Fibroblast of lung (primary cell): ENCODE measurements around the gene ABCC9. TPM values are rescaled to one million over a fixed set of nuclear protein-coding genes. Genes with fewer than 3 reads are reported as not detected.
"Not testable (repeated sequence)": the region's sequence is repeated elsewhere in the genome, so short reads cannot be mapped to it uniquely, and the experiment has no call there.

Source experiments
- DNase-seq, 2 donors: peaks; one replicate each; pipeline versions ENCODE4 v3.0.0 to v3.0.0-alpha.2; 2010; ENCODE audit warnings: low read depth in 2 of 2
- H2AFZ ChIP-seq: 2 replicates; pipeline ENCODE4 v1.5.1; 2012; ENCODE audit warnings: low read length, control low read depth, inconsistent platforms
- H3K27ac ChIP-seq: 2 replicates; pipeline ENCODE4 v1.5.1; 2011; ENCODE audit warnings: low read length, control low read depth; ENCODE audit not compliant: insufficient read depth
- H3K27me3 ChIP-seq: 2 replicates; pipeline ENCODE4 v1.5.1; 2011; ENCODE audit warnings: mild to moderate bottlenecking, low read length; ENCODE audit not compliant: control insufficient read depth, insufficient read depth
- H3K36me3 ChIP-seq: 2 replicates; pipeline ENCODE4 v1.5.1; 2011; ENCODE audit warnings: low read length; ENCODE audit not compliant: control insufficient read depth, insufficient read depth
- H3K4me1 ChIP-seq: 2 replicates; pipeline ENCODE4 v1.5.1; 2011; ENCODE audit warnings: low read length; ENCODE audit not compliant: control insufficient read depth, insufficient read depth; ENCODE audit errors: extremely low read depth
- H3K4me2 ChIP-seq: 2 replicates; pipeline ENCODE4 v1.5.1; 2011; ENCODE audit warnings: low read length, control low read depth; ENCODE audit not compliant: insufficient read depth; ENCODE audit errors: extremely low read depth
- H3K4me3 ChIP-seq, 4 experiments: fragments of 200-600 bp in 1 of 4; sonication (generic) in 1 of 4; replicated peaks in 1 of 4; 2 replicates each; pipeline ENCODE4 v1.5.1; 2011 to 2016; ENCODE audit warnings: low read length in 4 of 4, low read depth in 3 of 4, mild to moderate bottlenecking in 3 of 4, control low read depth in 2 of 4, inconsistent platforms in 1 of 4, mixed read lengths in 1 of 4; ENCODE audit not compliant: insufficient read depth in 1 of 4; ENCODE audit errors: control extremely low read depth in 1 of 4
- H3K79me2 ChIP-seq: 2 replicates; pipeline ENCODE4 v1.5.1; 2012; ENCODE audit warnings: mild to moderate bottlenecking, low read length, inconsistent platforms; ENCODE audit not compliant: control insufficient read depth, insufficient read depth
- H3K9ac ChIP-seq: 2 replicates; pipeline ENCODE4 v1.5.1; 2011; ENCODE audit warnings: mild to moderate bottlenecking, low read length, control low read depth; ENCODE audit not compliant: insufficient read depth
- H3K9me3 ChIP-seq: 2 replicates; pipeline ENCODE4 v1.5.1; 2012; ENCODE audit warnings: low read depth, low read length; ENCODE audit not compliant: control insufficient read depth, insufficient read depth
- H4K20me1 ChIP-seq: 2 replicates; pipeline ENCODE4 v1.5.1; 2011; ENCODE audit warnings: low read length; ENCODE audit not compliant: control insufficient read depth, insufficient read depth; ENCODE audit errors: extremely low read depth
- CTCF ChIP-seq, 2 donors: IDR thresholded peaks in 1 of 2; conservative IDR thresholded peaks in 1 of 2; 1 replicate in 1 of 2; 2 replicates in 1 of 2; pipeline ENCODE4 v1.5.1; 2011 to 2012; ENCODE audit warnings: low read length in 2 of 2, control low read depth in 1 of 2, inconsistent platforms in 1 of 2, low read depth in 1 of 2, mild to moderate bottlenecking in 1 of 2
- EZH2 ChIP-seq: IDR thresholded peaks from 2 replicates; pipeline ENCODE4 v1.5.1; 2012; ENCODE audit warnings: low read length, control low read depth, mild to moderate bottlenecking; ENCODE audit errors: missing control alignments
- polyA plus RNA-seq, 2 donors: library from polyadenylated mRNA; depleted of rRNA in 1 of 2; stranded (reverse) in 1 of 2; unstranded in 1 of 2; fragments of >200 nt; gene quantifications; 2 replicates each; pipeline ENCODE4 v1.2.1, GENCODE V29; 2011 to 2012; ENCODE audit warnings: missing spikeins in 1 of 2
- total RNA-seq: library from RNA; depleted of rRNA; stranded (reverse); fragments of >200 nt; gene quantifications from 2 replicates; pipeline ENCODE4 v1.2.1, GENCODE V29; 2014

Gene ABCC9
- total and polyA plus RNA-seq, 2 donors (not counting 1 experiment from before 2014, with no cell fraction given) = 9.9 to 31.1 TPM

GRCh38 chr12:21788089-21788983 lies 152.9 kb downstream of the ABCC9 start:
- no peaks in the 10 kb centered on the region for H3K36me3 ChIP-seq
- no peak for TF ChIP-seq CTCF (conservative IDR thresholded peaks at IDR 0.05 in 1 of 2, IDR thresholded peaks at IDR 0.05 in 1 of 2; ENCODE audit: low read depth in 1 of 2, low read length in 2 of 2)
- TF ChIP-seq EZH2 = no peak
- H2AFZ ChIP-seq = no peak overlapping the region
- H3K27me3 ChIP-seq = no peaks in the 10 kb centered on the region
- H3K4me1 ChIP-seq = no peaks in the 10 kb centered on the region
- DNase-seq = no peak
- no peak overlapping the region for H3K4me3 ChIP-seq
- no peak overlapping the region for H3K4me2 ChIP-seq
- H4K20me1 ChIP-seq = no peaks in the 10 kb centered on the region
- H3K9me3 ChIP-seq = no peaks in the 10 kb centered on the region
- no peak overlapping the region for H3K9ac ChIP-seq
- no peaks in the 10 kb centered on the region for H3K79me2 ChIP-seq
- H3K27ac ChIP-seq = no peak overlapping the region

- Histone ChIP-seq H4K20me1 (no peaks in the 10 kb centered on the region), H3K9me3 (no peaks in the 10 kb centered on the region), H3K4me2 (no peak overlapping the region), H3K27me3 (no peaks in the 10 kb centered on the region), H3K4me1 (no peaks in the 10 kb centered on the region), H3K79me2 (no peaks in the 10 kb centered on the region), H3K36me3 (no peaks in the 10 kb centered on the region), H2AFZ (peak overlapping the region; percentile 59), H3K27ac (no peak overlapping the region), H3K9ac (no peak overlapping the region), H3K4me3 (no peak overlapping the region)
- TF ChIP-seq CTCF (conservative IDR thresholded peaks at IDR 0.05 in 1 of 2, IDR thresholded peaks at IDR 0.05 in 1 of 2; ENCODE audit: low read depth in 1 of 2, low read length in 2 of 2) (no peak), EZH2 (no peak)
- no peak for DNase-seq
Measured at GRCh38 chr12:21786041-21786531, 155.1 kb downstream of the ABCC9 start.

GRCh38 chr12:21782723-21783122 lies 158.5 kb downstream of the ABCC9 start:
- H3K36me3 ChIP-seq, H4K20me1 ChIP-seq, H3K9me3 ChIP-seq, H3K9ac ChIP-seq, H3K79me2 ChIP-seq, H3K4me2 ChIP-seq, H3K4me1 ChIP-seq, DNase-seq, H2AFZ ChIP-seq, H3K27ac ChIP-seq, H3K27me3 ChIP-seq, H3K4me3 ChIP-seq: not testable (repeated sequence)
